ENCODE measurements around the gene PRSS12.

DNA sequence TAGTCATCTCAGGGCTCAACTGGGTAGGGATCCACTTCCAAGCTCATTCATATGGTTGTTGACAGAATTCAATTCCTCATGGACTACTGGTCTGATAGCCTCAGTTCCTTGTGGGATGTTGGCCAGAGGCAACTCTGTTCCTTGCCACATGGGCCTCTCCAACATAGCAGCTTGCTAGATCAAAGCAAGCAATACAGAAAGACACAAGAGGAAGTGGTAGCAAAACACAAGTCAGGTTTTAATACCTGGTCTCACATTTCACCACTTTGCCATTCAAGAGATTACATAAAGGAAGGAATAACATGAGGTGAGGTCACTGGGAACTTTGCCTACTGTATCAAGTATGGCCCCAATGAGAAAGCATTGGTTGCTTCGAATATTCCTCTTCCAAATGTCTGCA is 79.2 kb downstream of the PRSS12 start:
- TF ChIP-seq REST (IDR thresholded peaks at IDR 0.05; ENCODE audit: insufficient read depth in 1 of 2, low read depth in 2 of 2, low read length in 2 of 2), result no peak
- no peak for TF ChIP-seq TAF1 (IDR thresholded peaks at IDR 0.05; ENCODE audit: borderline replicate concordance, insufficient read depth, low read length)
